Measurements from ENCODE around the gene WDR70.
"Not testable (repeated sequence)": the region's sequence is repeated elsewhere in the genome, so short reads cannot be mapped to it uniquely, and the experiment has no call there.

DNA sequence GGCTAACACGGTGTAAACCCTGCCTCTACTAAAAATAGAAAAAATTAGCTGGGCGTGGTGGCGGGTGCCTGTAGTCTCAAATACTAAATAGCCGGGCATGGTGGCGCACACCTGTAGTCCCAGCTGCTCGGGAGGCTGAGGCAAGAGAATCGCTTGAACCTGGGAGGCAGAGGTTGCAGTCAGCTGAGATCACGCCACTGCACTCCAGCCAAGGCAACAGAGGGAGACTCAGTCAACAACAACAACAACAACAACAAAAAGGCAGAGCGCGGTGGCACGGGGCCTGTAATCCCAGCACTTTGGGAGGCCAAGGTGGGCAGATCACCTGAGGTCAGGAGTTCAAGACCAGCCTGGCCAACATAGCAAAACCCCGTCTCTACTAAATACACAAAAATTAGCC lies 1.1 kb upstream of the WDR70 start:
- TF ChIP-seq, protein P1, sequence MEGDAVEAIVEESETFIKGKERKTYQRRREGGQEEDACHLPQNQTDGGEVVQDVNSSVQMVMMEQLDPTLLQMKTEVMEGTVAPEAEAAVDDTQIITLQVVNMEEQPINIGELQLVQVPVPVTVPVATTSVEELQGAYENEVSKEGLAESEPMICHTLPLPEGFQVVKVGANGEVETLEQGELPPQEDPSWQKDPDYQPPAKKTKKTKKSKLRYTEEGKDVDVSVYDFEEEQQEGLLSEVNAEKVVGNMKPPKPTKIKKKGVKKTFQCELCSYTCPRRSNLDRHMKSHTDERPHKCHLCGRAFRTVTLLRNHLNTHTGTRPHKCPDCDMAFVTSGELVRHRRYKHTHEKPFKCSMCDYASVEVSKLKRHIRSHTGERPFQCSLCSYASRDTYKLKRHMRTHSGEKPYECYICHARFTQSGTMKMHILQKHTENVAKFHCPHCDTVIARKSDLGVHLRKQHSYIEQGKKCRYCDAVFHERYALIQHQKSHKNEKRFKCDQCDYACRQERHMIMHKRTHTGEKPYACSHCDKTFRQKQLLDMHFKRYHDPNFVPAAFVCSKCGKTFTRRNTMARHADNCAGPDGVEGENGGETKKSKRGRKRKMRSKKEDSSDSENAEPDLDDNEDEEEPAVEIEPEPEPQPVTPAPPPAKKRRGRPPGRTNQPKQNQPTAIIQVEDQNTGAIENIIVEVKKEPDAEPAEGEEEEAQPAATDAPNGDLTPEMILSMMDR (IDR thresholded peaks at IDR 0.05; ENCODE audit: insufficient read depth, low read depth, low read length), result not testable (repeated sequence)
- not testable (repeated sequence) for TF ChIP-seq EZH2 (IDR thresholded peaks at IDR 0.05; ENCODE audit: insufficient read depth, low read length)

Measured in astrocyte (in vitro differentiated cells and primary cell).